Panc1 (cell line): ENCODE results near the gene LRRFIP1. TPM values are rescaled to one million over a fixed set of nuclear protein-coding genes. Genes with fewer than 3 reads are reported as not detected.

Experiments
- ATAC-seq: fragments of 200-7000 bp; cut with Tn5 transposase; 2 replicates; pipeline ENCODE4 v1.9.1; 2020; ENCODE audit warnings: mild to moderate bottlenecking, moderate library complexity
- BruUV-seq: library from RNA; stranded (reverse); fragments of 400-500 nt; replicated peaks from 2 replicates; lab custom pipeline; 2021; lab: Mats Ljungman, UMichigan
- CTCF ChIA-PET: fragments of 300-600 bp; sonication (Branson Sonifier 250); formaldehyde crosslinking; loops from one replicate; lab custom pipeline; 2022; ENCODE audit warnings: antibody characterized with exemption; lab: Charles Lee
- POLR2A ChIA-PET: fragments of 300-600 bp; sonication (Branson Sonifier 250); formaldehyde crosslinking; loops from one replicate; lab custom pipeline; 2022; ENCODE audit warnings: antibody characterized with exemption; lab: Charles Lee
- DNase-seq: peaks from one replicate; pipeline ENCODE4 v3.0.0-alpha.2; 2010; ENCODE audit warnings: low read depth, low spot score
- H3K27ac ChIP-seq: 2 replicates; pipeline ENCODE4 v1.5.1; 2011; ENCODE audit warnings: mild to moderate bottlenecking, low read length, inconsistent platforms
- H3K27me3 ChIP-seq: fragments of 200-500 bp; sonication (Bioruptor generic); 2 replicates; pipeline ENCODE4 v1.6.0; 2014; ENCODE audit warnings: low read length, inconsistent platforms; ENCODE audit not compliant: control insufficient read depth, insufficient read depth
- H3K36me3 ChIP-seq: fragments of 200-500 bp; sonication (Bioruptor generic); 2 replicates; pipeline ENCODE4 v1.5.1; 2014; ENCODE audit warnings: inconsistent platforms, mild to moderate bottlenecking, low read length, moderate library complexity; ENCODE audit not compliant: control insufficient read depth, insufficient read depth
- H3K4me1 ChIP-seq: 2 replicates; pipeline ENCODE4 v1.5.1; 2011; ENCODE audit warnings: inconsistent platforms, mild to moderate bottlenecking, low read length, moderate library complexity; ENCODE audit not compliant: control insufficient read depth, insufficient read depth
- H3K4me3 ChIP-seq, 2 experiments: 2 replicates each; pipeline ENCODE4 v1.5.1; 2011 to 2012; ENCODE audit warnings: low read depth in 2 of 2, low read length in 2 of 2, mild to moderate bottlenecking in 2 of 2, inconsistent platforms in 1 of 2, moderate library complexity in 1 of 2
- H3K9me3 ChIP-seq: fragments of 200-500 bp; sonication (Bioruptor generic); 2 replicates; pipeline ENCODE4 v1.5.1; 2014; ENCODE audit warnings: low read depth, mild to moderate bottlenecking, inconsistent platforms, low read length, moderate library complexity; ENCODE audit not compliant: control insufficient read depth, insufficient read depth
- CTCF ChIP-seq: fragments of 450-650 bp; IDR thresholded peaks from 2 replicates; pipeline ENCODE4 v1.5.1; 2017; ENCODE audit warnings: mild to moderate bottlenecking
- POLR2AphosphoS5 ChIP-seq: IDR thresholded peaks from 2 replicates; pipeline ENCODE4 v1.6.1; 2012; ENCODE audit warnings: mild to moderate bottlenecking, low read depth, low read length, moderate library complexity
- REST ChIP-seq, 2 experiments: IDR thresholded peaks; 2 replicates each; pipeline ENCODE4 v1.6.1; 2011 to 2012; ENCODE audit warnings: low read depth in 2 of 2, control low read depth in 1 of 2, low read length in 1 of 2, mild to moderate bottlenecking in 1 of 2, moderate library complexity in 1 of 2; ENCODE audit not compliant: insufficient read depth in 1 of 2
- SIN3A ChIP-seq: IDR thresholded peaks from 2 replicates; pipeline ENCODE4 v1.6.1; 2012; ENCODE audit warnings: low read depth, mild to moderate bottlenecking, low read length, moderate library complexity, borderline replicate concordance; ENCODE audit not compliant: insufficient read depth
- TCF7L2 ChIP-seq: IDR thresholded peaks from 2 replicates; pipeline ENCODE4 v1.6.1; 2011; ENCODE audit warnings: mild to moderate bottlenecking, low read depth, low read length, inconsistent platforms
- in situ Hi-C: cut with HindIII; loops from 2 replicates; pipeline ENCODE4 v1.10.0; 2016; ENCODE audit warnings: low sequenced_read_pairs, low pct_unique_long_range_greater_than_20kb
- intact Hi-C: fragments of 100-400 bp; cut with micrococcal nuclease; formaldehyde crosslinking; loops from one replicate; pipeline ENCODE4 v1.10.0; 2022; ENCODE audit not compliant: unreplicated experiment
- total RNA-seq: library from RNA; stranded (reverse); gene quantifications from one replicate; pipeline ENCODE4 v1.2.1, GENCODE V29; 2021; ENCODE audit not compliant: unreplicated experiment

LRRFIP1 gene
- total RNA-seq, 1 experiment from 2014 or later: 121 TPM

- ChIA-PET CTCF (no interaction called here), POLR2A (no interaction called here)
- in situ Hi-C loops: no loop called here
- no peak for ATAC-seq
- Histone ChIP-seq H3K4me3 (no peak overlapping the region), H3K4me1 (no peaks in the 10 kb centered on the region), H3K36me3 (no peaks in the 10 kb centered on the region), H3K27me3 (no peaks in the 10 kb centered on the region), H3K9me3 (no peaks in the 10 kb centered on the region), H3K27ac (no peak overlapping the region)
- intact Hi-C loops: no loop called here
- TF ChIP-seq SIN3A (no peak), POLR2AphosphoS5 (no peak), CTCF (no peak), REST (IDR thresholded peaks at IDR 0.05; ENCODE audit: insufficient read depth in 1 of 2, low read depth in 2 of 2, low read length in 1 of 2) (no peak), TCF7L2 (no peak)
- no TSS peak for BruUV-seq
- DNase-seq: no peak
Measured at GRCh38 chr2:237657063-237657462, 29.7 kb downstream of the LRRFIP1 start.

GRCh38 chr2:237660381-237660900 lies 33.1 kb downstream of the LRRFIP1 start:
- in situ Hi-C loops (no loop called here), intact Hi-C loops (no loop called here)
- 0 out of 2 replicates have a peak, but pooled peaks cover 4% of the 10 kb centered on the region for H3K4me1 ChIP-seq
- no peak overlapping the region for H3K4me3 ChIP-seq
- H3K27me3 ChIP-seq: no peaks in the 10 kb centered on the region
- DNase-seq (no peak), ATAC-seq (no peak)
- CTCF ChIA-PET: no interaction called here
- H3K27ac ChIP-seq: no peak overlapping the region
- TF ChIP-seq REST (IDR thresholded peaks at IDR 0.05; ENCODE audit: insufficient read depth in 1 of 2, low read depth in 2 of 2, low read length in 1 of 2): no peak
- TF ChIP-seq TCF7L2: no peak
- no peak for TF ChIP-seq POLR2AphosphoS5
- TF ChIP-seq SIN3A: no peak
- no peak for TF ChIP-seq CTCF
- POLR2A ChIA-PET: no interaction called here
- no TSS peak for BruUV-seq
- no peaks in the 10 kb centered on the region for H3K9me3 ChIP-seq
- H3K36me3 ChIP-seq: no peaks in the 10 kb centered on the region
